ENCODE data around the gene APH1B.

APH1B gene

GRCh38 chr15:63322541-63322940 lies 45.1 kb downstream of the APH1B start:
- H3K27me3 ChIP-seq = no peaks in the 10 kb centered on the region
- H3K4me3 ChIP-seq (ENCODE audit: low read depth in 1 of 2, low read length in 1 of 2) = no peak overlapping the region
- H3K4me1 ChIP-seq (ENCODE audit: control insufficient read depth in 1 of 2, insufficient read depth in 1 of 2, low read depth in 1 of 2, low read length in 1 of 2) = no peaks in the 10 kb centered on the region
- H3K36me3 ChIP-seq = no peaks in the 10 kb centered on the region
- H3K9me3 ChIP-seq = no peaks in the 10 kb centered on the region
- H3K27ac ChIP-seq = no peak overlapping the region
- TF ChIP-seq CTCF (IDR thresholded peaks at IDR 0.05) = no peak

- H3K36me3 ChIP-seq = no peaks in the 10 kb centered on the region
- no peaks in the 10 kb centered on the region for H3K27me3 ChIP-seq
- H3K9me3 ChIP-seq = no peaks in the 10 kb centered on the region
- H3K27ac ChIP-seq = no peak overlapping the region
- no peak for TF ChIP-seq CTCF (IDR thresholded peaks at IDR 0.05)
- no peaks in the 10 kb centered on the region for H3K4me1 ChIP-seq (ENCODE audit: control insufficient read depth in 1 of 2, insufficient read depth in 1 of 2, low read depth in 1 of 2, low read length in 1 of 2)
- H3K4me3 ChIP-seq (ENCODE audit: low read depth in 1 of 2, low read length in 1 of 2) = no peak overlapping the region
Measured at GRCh38 chr15:63323798-63324563, 46.6 kb downstream of the APH1B start.

GRCh38 chr15:63324770-63325169 lies 47.4 kb downstream of the APH1B start:
- no peaks in the 10 kb centered on the region for H3K27me3 ChIP-seq
- no peak overlapping the region for H3K27ac ChIP-seq
- TF ChIP-seq CTCF (IDR thresholded peaks at IDR 0.05) = no peak
- H3K4me3 ChIP-seq (ENCODE audit: low read depth in 1 of 2, low read length in 1 of 2) = no peak overlapping the region
- H3K36me3 ChIP-seq = no peaks in the 10 kb centered on the region
- no peaks in the 10 kb centered on the region for H3K9me3 ChIP-seq
- H3K4me1 ChIP-seq (ENCODE audit: control insufficient read depth in 1 of 2, insufficient read depth in 1 of 2, low read depth in 1 of 2, low read length in 1 of 2) = no peaks in the 10 kb centered on the region

- H3K4me1 ChIP-seq (ENCODE audit: control insufficient read depth in 1 of 2, insufficient read depth in 1 of 2, low read depth in 1 of 2, low read length in 1 of 2) = no peaks in the 10 kb centered on the region
- no peaks in the 10 kb centered on the region for H3K27me3 ChIP-seq
- H3K4me3 ChIP-seq (ENCODE audit: low read depth in 1 of 2, low read length in 1 of 2) = no peak overlapping the region
- no peak for TF ChIP-seq CTCF (IDR thresholded peaks at IDR 0.05)
- H3K27ac ChIP-seq = no peak overlapping the region
- no peaks in the 10 kb centered on the region for H3K9me3 ChIP-seq
- no peaks in the 10 kb centered on the region for H3K36me3 ChIP-seq
Measured at GRCh38 chr15:63327648-63328421, 50.4 kb downstream of the APH1B start.

GRCh38 chr15:63329567-63330350 lies 52.4 kb downstream of the APH1B start:
- H3K4me1 ChIP-seq (ENCODE audit: control insufficient read depth in 1 of 2, insufficient read depth in 1 of 2, low read depth in 1 of 2, low read length in 1 of 2) = no peaks in the 10 kb centered on the region
- no peaks in the 10 kb centered on the region for H3K27me3 ChIP-seq
- TF ChIP-seq CTCF (IDR thresholded peaks at IDR 0.05) = no peak
- no peaks in the 10 kb centered on the region for H3K36me3 ChIP-seq
- no peak overlapping the region for H3K27ac ChIP-seq
- no peak overlapping the region for H3K4me3 ChIP-seq (ENCODE audit: low read depth in 1 of 2, low read length in 1 of 2)
- H3K9me3 ChIP-seq = no peaks in the 10 kb centered on the region
